NCI-H2171 (cell line): ENCODE measurements around the gene PIP4K2C.
A peak's percentile ranks its signal among the peaks of the same experiment; 100 is the strongest.

ENCODE experiments used
- DNase-seq: peaks from one replicate; lab custom pipeline; 2025; lab: John Stamatoyannopoulos, UW

Gene PIP4K2C

DNA sequence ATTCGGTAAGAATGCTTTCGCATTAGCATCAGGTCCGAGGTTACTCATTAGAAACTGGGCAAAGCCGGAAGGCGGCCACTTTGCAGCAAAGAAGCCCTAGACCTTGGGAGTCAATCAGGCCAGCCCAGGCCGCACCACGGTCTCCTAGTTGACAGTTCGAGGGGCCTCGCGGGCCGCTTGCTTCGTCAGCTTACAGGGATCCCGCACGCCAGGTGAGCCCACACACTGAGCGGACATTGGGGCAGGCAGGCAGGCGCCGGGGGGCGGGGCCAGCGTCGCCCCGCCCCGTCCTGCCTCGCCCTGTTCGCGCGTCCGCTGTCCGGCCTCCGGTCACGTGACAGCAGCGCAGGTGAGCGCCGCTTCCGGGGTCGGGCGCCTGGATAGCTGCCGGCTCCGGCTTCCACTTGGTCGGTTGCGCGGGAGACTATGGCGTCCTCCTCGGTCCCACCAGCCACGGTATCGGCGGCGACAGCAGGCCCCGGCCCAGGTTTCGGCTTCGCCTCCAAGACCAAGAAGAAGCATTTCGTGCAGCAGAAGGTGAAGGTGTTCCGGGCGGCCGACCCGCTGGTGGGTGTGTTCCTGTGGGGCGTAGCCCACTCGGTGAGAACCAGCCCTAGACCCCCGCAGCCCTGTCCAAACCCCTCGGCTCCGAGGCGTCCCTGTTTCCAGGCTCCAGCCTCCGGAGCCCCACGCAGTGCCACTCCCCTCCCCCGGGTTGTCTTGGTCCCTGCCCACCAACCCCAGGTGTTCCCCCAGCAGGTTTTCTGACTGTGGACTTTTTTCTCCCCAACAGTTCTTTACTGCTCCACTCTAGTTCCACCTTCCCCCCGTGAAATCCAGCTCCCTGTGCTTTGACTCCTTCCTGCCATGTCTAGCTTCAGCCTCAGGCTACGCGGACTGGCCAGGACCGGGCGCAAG lies at the start of gene PIP4K2C:
TSS of gene PIP4K2C (plus strand) at position 329 of the 918 bp plus-strand sequence. CDS start at position 427, 98 bp downstream.
- DNase-seq, result peak; percentile 73

DNA sequence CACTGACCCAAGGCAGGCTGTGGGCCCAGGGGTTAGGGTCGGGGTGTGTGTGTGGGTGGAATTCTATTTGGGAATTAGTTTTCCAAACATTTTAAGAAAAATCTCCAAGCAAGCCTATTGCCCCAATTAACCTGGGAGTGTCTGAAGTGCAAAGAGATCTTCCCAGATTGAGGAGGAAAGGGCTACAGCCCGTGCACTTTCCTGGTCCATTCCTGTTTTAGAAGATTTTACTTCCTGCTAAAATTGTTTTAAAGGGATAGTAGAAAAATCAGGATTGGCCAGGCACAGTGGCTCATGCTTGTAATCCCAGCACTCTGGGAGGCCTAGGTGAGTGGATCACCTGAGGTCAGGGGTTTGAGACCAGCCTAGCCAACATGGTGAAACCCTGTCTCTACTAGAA lies 49.3 kb upstream of the PIP4K2C start:
- no peak for DNase-seq

DNA sequence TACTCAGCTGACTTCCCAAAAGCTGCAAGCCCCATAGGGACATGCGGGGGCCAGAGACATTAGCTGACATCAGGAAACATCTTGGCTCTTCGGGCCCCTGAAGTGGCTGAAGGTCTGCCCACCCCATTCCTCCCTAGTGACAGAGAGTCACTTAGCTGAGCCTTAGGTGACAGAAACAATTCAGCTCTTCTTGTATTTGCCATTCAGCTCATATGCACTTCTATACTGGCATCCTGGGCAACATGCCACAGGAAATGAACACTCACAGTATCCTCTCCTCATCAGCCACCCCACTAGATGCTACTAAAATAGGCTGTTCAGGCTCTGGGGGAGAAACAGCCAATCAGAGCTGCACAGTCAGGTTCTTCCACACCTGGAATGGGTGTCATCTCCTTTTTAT lies 47.4 kb upstream of the PIP4K2C start:
- DNase-seq, result no peak

DNA sequence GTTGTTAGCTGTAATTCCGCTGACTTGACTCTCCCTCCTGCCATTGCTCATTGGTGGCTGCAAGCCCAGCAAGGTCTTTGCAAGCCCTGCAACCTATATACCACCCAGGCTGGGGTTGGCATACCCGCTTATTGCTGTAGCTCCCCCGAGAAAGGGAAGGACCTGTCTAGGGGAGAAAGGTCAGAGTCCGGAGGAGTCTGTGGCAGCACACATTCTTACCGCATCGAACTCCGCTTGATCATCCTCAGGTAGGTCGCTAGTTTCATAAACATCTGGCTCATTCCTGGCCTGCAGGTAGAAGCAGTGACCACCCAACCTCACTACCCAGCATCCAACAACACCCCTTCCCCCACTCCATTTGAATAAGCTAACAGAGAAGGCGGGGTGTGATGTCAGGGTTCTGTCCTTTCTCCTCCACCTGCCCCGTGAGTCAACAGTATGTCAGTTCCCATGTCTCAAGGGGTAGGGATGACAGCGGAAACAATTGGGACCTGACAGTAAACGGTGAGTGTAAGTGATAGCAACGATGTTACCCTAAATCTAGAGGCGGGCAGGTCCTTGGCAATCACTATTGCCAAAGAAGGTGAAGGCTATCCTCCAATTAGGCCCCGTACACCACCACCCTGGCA lies 45.1 kb upstream of the PIP4K2C start:
- DNase-seq, result no peak

DNA sequence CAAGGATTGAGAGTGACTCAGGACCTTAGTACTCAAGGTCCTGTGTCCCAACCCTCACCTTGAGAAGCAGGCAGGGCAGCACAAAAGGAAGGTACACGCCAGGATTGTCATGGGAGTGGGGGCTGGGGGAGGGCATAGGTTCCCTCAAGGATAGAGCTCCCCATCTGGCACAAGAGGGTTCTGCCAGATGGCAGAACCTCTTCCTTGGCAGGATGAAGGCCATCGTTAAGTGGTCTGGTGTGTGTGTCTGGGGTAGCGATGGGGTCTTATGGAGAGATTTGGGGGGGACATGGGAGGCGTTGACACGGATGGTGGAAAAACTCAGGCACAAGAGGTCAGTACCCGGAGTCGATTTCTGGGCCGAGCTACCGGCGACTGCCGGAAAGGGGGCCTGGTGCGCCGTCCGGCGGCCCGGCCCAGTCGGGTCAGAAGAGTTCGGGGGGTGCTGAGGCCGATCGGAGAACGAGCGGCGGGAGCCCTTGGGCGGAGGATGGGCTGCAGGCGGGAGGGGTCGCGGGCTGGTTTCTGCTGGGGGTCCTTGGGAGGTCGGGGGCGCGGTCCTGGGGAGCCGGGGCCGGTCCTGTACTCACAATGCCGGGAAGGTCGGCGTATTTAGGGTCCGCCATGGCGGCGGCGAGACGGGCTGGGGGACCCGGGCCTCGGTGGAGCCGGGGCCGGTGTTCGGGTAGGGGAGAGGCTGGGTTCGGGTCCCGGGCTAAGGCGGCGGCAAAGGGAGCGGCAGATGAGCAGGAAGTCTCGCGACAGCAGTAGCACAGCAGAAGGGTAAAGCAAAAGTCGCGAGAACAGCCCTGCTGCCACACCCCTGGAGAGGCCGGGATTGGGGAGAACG lies 44.3 kb upstream of the PIP4K2C start, which contains the start of gene DCTN2:
TSS of gene DCTN2 (minus strand) at position 755 of the 850 bp plus-strand sequence. CDS start at position 626, 129 bp downstream.
- peak; percentile 95 for DNase-seq

DNA sequence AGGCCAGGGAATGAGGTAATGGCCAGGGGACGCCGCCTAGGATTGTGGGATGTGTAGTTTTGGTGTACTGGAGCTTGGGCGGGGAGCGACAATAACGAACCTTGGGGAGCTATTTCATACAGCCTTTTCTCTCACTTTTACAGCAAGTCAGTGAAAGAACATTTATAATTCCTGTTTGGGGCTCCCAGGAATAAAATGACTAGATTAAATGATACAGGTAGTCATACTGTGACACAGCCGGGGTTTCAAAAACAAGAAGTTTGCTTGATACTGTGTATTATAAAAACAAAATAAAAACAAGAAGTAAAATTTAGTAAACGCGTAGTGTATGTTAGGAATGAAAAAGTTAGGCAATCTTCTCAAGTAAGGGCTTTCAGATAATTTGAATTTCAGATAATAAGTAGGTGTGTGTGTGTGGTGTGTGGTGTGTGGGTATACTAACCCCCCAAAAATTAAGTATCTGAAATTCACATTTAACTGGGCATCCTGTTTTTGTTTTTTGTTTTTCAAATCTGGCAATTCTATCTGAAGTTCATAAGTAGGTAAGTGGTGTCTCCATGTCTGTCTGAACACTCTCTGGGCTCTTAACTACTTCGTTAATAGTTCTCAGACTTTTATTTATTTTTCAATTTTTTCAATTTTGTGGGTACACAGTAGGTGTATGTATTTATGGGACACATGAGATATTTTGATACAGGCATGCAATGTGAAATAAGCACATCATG lies 43.5 kb upstream of the PIP4K2C start:
- DNase-seq, result no peak

DNA sequence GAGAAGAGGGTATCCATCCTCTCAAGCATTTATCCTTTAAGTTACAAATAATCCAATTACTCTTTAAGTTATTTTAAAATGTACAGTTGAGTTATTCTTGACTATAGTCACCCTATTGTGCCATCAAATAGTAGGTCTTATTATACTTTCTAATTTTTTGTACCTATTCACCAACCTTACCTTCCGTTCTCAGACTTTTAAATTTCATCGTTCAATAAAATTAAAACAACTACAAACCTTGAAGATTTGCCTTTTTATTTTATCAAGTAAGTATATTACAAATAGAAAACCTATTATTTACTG lies 43.0 kb upstream of the PIP4K2C start:
- no peak for DNase-seq

DNA sequence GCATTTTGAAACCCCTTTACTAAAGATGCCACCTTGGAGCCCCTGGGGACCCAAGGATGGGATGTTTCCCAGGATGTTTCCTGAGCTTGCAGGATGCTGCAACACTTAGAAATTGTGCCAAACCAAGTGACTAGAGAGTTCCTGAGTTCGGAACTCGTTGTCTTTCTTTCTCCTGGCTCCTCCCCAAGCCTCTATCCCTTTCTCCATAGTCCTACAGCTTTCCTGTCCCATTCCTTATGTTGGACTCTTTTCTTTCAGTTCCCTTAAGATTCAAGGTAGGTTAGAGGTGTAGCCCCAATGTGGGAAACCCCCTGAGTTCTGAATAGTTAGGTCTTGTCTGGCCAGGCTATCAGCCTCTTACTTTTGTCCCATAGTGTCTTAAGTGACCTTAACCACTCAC lies 42.5 kb upstream of the PIP4K2C start:
- DNase-seq, result no peak

DNA sequence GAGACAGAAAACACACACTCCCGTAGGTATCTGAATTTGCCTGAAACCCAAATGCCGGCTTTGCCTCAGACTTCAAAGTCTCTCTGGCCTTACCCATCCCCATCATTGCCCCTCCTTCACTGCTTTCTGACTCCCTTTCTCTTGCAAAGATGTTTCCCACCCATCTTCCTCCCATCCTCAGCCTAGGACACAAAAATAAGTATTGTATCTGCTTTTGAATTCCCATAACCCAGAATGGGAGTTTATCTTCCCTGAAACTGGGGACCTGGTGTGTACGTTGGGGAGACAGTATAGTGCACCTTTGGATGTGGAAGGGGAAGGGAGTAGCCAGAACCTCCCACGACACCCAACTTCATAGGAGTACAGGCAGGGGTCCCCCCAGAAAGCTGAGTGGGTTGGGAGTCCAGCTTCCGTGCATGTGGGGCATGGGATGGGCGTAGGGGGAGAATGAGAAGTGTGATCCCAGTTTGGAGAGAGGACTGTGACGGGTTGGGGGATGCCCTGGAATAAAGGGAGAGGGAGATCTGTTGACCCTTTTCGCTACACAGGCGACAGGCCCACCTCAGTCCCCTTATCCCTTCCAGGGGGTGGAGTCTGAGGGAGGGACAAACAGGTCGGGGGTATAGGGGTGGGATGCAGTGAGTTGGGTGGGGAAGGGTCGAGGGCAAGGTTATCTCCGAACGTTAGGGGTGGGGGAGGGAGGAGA lies 41.6 kb upstream of the PIP4K2C start:
- no peak for DNase-seq

DNA sequence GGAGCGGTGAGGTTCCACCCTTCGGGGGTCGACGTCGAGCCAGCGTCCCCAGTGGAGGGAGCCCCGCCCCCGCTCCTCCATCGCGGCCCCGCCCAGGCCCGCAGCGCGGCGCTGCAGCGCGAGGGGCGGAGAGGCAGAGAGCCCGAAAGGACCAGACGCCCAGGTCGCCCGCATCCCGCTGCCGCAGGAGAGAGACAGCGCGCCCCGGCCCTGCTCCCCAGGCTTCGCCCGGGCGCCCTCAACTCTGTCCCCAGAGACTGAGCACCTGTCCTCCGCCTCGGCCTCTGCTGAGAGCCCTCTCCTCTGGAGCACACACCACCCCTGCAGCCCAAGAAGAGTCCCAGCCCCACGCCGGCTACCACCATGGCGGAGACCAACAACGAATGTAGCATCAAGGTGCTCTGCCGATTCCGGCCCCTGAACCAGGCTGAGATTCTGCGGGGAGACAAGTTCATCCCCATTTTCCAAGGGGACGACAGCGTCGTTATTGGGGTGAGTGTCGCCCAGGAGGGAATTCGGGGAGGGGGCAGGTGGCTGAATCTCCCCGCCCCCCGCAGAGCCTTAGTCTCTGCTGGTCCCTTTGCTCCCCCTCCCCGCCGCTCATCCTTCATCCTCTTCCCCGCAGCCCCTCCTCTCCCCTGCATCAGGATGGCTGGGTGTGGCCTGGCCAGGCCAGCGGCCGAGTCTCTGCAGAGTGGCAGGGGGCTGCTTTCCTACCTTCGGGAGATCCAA lies 40.9 kb upstream of the PIP4K2C start, which contains the start of gene KIF5A:
TSS of gene KIF5A (plus strand) at position 136 of the 732 bp plus-strand sequence. CDS start at position 364, 228 bp downstream.
- DNase-seq, result peak; percentile 69

DNA sequence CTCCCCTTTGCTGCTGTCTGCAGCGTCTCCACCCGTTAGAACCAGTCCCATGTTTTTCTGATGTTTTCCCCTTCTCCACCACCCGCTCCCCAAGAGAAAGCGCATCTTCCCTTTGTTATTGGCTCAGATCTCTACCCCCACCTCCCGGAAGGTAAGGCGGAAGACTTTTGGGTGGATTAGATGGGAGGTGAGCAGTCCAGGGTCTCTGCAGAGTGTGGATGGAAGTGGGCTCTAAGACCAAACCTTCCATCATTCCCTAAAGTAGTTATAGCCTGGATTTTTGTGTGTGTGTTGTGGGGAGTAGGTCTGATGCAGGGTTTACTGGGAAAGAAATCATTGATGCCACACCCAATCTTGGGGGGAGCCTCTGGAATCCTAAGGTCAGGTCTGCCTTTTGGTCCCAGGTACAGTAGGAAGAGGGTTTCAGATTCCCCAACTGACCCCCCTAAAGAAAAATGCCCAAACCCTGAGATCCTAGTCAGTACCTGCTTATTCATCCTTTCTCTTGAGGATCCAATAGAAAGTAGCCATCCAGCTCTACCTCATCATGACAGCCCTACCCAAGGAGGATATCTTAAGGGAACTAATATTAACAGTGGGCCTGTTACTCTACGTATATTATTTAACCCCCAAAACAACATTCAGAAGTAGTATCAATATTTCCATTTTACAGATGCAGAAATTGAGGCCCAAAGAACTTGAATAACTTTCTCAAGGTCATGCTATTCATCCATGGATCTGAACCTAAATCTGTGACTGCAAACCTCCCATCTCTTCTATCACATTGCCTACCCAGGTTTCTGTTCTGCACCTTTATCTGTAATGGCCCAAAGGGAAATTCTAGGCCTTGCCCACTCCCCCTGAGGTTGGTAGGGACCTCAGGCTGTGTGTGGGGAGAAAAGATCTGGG lies 40.1 kb upstream of the PIP4K2C start:
- no peak for DNase-seq

DNA sequence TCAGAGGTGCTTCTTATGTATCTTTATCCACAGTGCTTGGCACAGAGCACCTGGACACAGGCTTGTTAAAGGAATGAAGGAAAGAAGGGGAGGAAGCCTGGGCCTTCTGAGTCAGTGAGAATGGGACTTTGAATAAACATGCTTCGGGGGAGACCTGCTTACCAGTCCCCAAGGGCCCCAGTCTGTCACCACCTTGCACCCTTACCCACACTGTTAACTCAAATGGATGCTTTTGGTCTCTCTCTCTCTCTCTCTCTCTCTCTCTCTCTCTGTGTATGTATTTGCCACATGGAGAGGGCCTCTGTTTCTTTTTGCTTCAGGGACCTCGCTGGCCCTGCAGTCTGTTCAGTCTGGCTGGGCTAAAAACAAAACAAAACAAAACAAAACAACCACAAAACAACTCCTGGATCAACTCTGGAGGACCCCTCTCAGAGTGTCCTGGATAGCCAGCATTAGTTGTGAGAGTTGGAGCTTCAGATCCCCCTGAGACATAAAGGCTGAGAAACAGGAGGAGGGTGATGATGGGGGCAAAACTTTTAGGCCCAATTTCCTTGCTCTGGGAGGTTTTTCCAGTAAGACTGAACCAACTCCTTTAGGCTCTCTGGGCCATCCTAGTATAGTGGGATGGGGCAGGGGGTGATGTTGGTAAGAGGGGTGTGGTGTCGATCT lies 39.2 kb upstream of the PIP4K2C start:
- no peak for DNase-seq

DNA sequence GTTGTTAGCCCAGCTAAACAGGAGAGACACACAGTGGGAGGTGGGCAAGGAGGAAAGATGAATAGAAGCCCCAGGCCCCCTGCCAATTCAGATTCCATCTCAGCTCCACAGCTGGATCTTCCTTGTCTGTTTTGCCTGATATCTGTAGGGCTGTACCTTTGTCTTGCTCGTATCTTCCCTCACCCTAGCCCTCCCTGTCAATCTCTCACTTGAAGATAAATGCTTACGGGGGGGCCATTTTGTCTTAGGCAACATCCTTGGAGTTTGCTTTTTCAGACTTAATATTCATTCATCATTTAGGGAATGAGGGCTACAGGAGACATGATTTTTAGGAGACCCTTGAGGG lies 38.7 kb upstream of the PIP4K2C start:
- no peak for DNase-seq

DNA sequence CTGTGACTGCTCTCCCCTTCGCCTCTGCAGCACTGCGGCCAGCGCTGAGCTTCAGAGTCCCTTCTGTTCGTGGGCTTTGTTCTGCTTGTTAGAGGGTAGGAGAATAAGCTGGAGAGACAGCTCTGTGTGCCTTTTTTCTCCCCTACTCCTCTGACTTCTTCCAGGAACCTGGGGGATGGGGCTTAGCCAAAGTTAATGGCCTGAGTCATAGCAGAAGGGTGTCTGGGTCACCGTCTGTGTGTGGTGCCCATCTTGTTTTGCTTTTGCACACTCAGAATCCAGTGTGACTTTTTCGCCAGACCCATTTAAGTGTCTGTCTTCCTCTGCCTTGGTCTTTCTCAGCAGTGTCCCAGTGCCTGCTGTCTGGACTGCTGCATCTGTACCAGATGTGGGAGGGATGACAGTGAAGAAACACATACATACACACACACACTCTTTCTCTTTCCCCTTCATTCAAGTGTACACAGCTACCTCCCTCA lies 38.1 kb upstream of the PIP4K2C start:
- DNase-seq, result no peak

DNA sequence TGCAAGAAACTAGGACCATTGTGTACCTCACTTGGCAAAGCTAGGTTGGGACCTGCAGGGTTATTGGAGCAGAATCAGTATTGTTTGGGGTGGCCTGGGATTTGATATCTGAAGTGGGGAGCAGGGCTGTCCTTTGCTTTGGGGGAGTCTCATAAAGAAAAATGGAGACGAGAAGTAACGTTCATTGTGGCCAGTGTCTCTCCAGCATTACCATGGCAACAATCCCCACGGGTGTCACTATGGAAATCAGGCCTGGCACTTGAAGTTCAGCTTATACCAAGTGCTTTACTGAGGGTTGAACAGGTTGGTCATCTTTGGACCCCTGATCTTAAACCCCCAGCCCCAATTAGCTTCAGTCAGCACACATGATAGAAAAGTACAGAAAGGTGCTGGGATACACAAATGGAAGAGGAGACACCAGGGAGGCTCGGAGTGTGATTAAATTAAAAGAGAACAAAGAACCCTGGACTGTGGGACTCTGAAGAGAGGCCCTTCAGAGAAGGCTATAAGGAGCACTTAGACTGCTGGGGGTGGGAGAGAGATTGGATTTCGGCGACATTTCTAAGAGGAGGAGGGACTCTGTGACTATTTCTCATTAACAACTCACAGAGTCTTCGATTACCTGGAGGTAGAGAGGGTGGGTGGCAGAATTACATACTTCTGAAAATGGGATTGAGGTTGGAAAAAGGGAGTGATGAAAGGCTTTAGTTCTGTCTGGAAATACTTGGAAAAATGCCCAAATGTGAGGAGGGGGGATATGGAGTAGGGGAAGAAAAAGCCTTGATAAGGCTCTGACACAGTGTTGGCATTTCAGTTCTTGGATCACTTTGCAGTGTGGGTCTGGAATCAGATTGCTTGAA lies 37.4 kb upstream of the PIP4K2C start:
- DNase-seq, result no peak

DNA sequence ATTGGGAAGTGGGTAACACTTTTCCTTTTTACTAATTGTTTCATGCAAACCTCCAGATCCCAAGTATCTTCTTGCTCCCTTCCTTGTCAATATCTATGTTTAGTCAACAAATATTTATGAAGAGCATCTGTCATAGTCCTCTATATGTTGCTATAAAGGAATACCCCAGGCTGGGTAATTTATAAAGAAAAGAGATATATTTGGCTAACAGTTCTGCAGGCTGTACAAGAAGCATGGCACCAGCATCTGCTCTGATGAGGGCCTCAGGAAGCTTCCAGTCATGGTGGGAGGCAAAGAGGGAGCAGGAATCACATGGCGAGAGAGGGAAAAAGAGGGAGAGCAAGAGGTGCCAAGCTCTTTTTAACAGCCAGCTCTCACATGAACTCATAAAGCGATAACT lies 36.5 kb upstream of the PIP4K2C start:
- no peak for DNase-seq

DNA sequence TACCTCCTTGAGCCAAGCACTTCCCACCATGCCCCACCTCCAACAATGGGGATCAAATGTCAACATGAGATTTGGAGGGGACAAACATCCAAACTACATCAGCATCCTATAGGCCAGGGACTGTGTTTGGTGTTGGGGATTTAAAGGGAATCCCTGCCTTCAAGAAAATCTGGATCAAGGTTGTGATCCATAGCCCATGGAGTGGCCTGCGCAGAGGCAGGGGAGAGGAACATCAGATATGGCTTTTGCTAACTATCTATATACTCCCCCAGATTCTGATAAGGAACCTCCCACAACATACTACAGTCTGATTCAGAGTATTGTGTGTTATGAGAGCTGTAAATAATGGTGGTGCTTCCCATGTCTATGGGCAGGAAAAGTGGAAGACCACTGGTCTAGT lies 36.1 kb upstream of the PIP4K2C start:
- DNase-seq, result no peak

DNA sequence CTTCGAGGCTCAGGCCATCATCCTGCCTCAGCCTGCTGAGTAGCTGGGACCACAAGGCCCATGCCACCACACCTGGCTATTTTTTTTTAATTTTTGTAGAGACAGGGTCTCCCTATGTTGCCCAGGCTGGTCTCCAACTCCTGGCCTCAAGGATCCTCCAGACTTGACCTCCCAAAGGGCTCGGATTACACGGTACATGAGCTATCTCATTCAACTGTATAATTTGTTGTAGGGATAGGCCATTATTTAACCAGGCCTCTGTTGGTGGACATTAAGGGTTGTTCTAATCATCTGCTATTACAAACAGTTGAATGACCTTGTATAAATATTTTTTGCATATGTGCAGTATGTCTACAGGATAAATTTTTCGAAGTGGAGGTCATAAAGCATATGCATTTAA lies 32.1 kb upstream of the PIP4K2C start:
- no peak for DNase-seq
